HUES64 (cell line): ENCODE measurements around the gene PGM5.

Source experiments
- H3K27ac ChIP-seq: 2 replicates; pipeline ENCODE4 v1.7.0; 2013; ENCODE audit warnings: low read depth, low read length, inconsistent platforms
- H3K27me3 ChIP-seq: 2 replicates; pipeline ENCODE4 v1.6.1; 2013; ENCODE audit warnings: mild to moderate bottlenecking, low read length; ENCODE audit not compliant: insufficient read depth
- H3K36me3 ChIP-seq: 2 replicates; pipeline ENCODE4 v1.6.1; 2013; ENCODE audit warnings: mild to moderate bottlenecking, low read length; ENCODE audit not compliant: insufficient read depth
- H3K4me1 ChIP-seq: 2 replicates; pipeline ENCODE4 v1.6.1; 2013; ENCODE audit warnings: mild to moderate bottlenecking, low read length, moderate library complexity; ENCODE audit not compliant: insufficient read depth
- H3K4me3 ChIP-seq: 2 replicates; pipeline ENCODE4 v1.5.1; 2013; ENCODE audit warnings: mild to moderate bottlenecking, low read length, moderate library complexity
- H3K9ac ChIP-seq: 2 replicates; pipeline ENCODE4 v1.6.1; 2013; ENCODE audit warnings: mild to moderate bottlenecking, low read depth, low read length
- H3K9me3 ChIP-seq: 2 replicates; pipeline ENCODE4 v1.6.1; 2013; ENCODE audit warnings: low read depth, low read length; ENCODE audit not compliant: insufficient read depth
- WGBS: fragments of 150-250, 120-280 bp; methylation state at CpG from one replicate; pipeline ENCODE4 v1.1.7; 2013; ENCODE audit warnings: missing lambda C conversion rate; 5-methylcytosine and 5-hydroxymethylcytosine counted together

PGM5 gene

GRCh38 chr9:68497629-68498028 is 141.2 kb downstream of the PGM5 start:
- Histone ChIP-seq H3K36me3 (no peaks in the 10 kb centered on the region), H3K9me3 (no peaks in the 10 kb centered on the region), H3K9ac (no peak overlapping the region), H3K27me3 (peaks cover 100% of the 10 kb centered on the region), H3K4me1 (no peaks in the 10 kb centered on the region), H3K4me3 (no peak overlapping the region), H3K27ac (no peak overlapping the region)
- WGBS = 82% methylated on average over 1 of the region's 1 CpG

GRCh38 chr9:68498816-68499215 is 142.4 kb downstream of the PGM5 start:
- Histone ChIP-seq H3K27ac (no peak overlapping the region), H3K27me3 (peaks cover 100% of the 10 kb centered on the region), H3K9ac (no peak overlapping the region), H3K9me3 (no peaks in the 10 kb centered on the region), H3K36me3 (no peaks in the 10 kb centered on the region), H3K4me1 (no peaks in the 10 kb centered on the region), H3K4me3 (no peak overlapping the region)
- WGBS = 86% methylated on average over 2 of the region's 2 CpGs

GRCh38 chr9:68500457-68501381 is 144.3 kb downstream of the PGM5 start:
- Histone ChIP-seq H3K27ac (no peak overlapping the region), H3K27me3 (peaks cover 100% of the 10 kb centered on the region), H3K36me3 (no peaks in the 10 kb centered on the region), H3K4me3 (no peak overlapping the region), H3K9ac (no peak overlapping the region), H3K9me3 (no peaks in the 10 kb centered on the region), H3K4me1 (no peaks in the 10 kb centered on the region)
- 74% methylated on average over 9 of the region's 9 CpGs for WGBS

GRCh38 chr9:68502279-68502678 is 145.9 kb downstream of the PGM5 start:
- H3K4me1 ChIP-seq = no peaks in the 10 kb centered on the region
- no peak overlapping the region for H3K9ac ChIP-seq
- H3K4me3 ChIP-seq = no peak overlapping the region
- H3K27me3 ChIP-seq = peaks cover 100% of the 10 kb centered on the region
- 46% methylated on average over 3 of the region's 4 CpGs for WGBS
- H3K9me3 ChIP-seq = no peaks in the 10 kb centered on the region
- H3K36me3 ChIP-seq = no peaks in the 10 kb centered on the region
- H3K27ac ChIP-seq = no peak overlapping the region

GRCh38 chr9:68505681-68506409 is 149.4 kb downstream of the PGM5 start:
- Histone ChIP-seq H3K27ac (no peak overlapping the region), H3K4me1 (no peaks in the 10 kb centered on the region), H3K9me3 (no peaks in the 10 kb centered on the region), H3K9ac (no peak overlapping the region), H3K4me3 (no peak overlapping the region), H3K36me3 (no peaks in the 10 kb centered on the region), H3K27me3 (peaks cover 99% of the 10 kb centered on the region)
- WGBS = 75% methylated on average over 4 of the region's 4 CpGs

- peaks cover 99% of the 10 kb centered on the region for H3K27me3 ChIP-seq
- H3K27ac ChIP-seq = no peak overlapping the region
- whole genome bisulfite sequencing = no CpG with 5 or more reads among the region's 1 CpG
Measured at GRCh38 chr9:68506551-68506950, 150.1 kb downstream of the PGM5 start.

GRCh38 chr9:68507130-68507805 is 150.9 kb downstream of the PGM5 start:
- Histone ChIP-seq H3K27me3 (peaks cover 99% of the 10 kb centered on the region), H3K9ac (no peak overlapping the region), H3K9me3 (no peaks in the 10 kb centered on the region), H3K4me1 (no peaks in the 10 kb centered on the region), H3K36me3 (no peaks in the 10 kb centered on the region), H3K27ac (no peak overlapping the region), H3K4me3 (no peak overlapping the region)
- 44% methylated on average over 7 of the region's 7 CpGs for WGBS

More at GRCh38 chr9:68506551-68506950, 150.1 kb downstream of the PGM5 start:
- Histone ChIP-seq H3K4me3 (no peak overlapping the region), H3K36me3 (no peaks in the 10 kb centered on the region), H3K9me3 (no peaks in the 10 kb centered on the region), H3K9ac (no peak overlapping the region), H3K4me1 (no peaks in the 10 kb centered on the region)

GRCh38 chr9:68507806-68508145 is 151.4 kb downstream of the PGM5 start:
- Histone ChIP-seq H3K9ac (no peak overlapping the region), H3K36me3 (no peaks in the 10 kb centered on the region), H3K9me3 (no peaks in the 10 kb centered on the region), H3K4me3 (no peak overlapping the region), H3K27ac (no peak overlapping the region), H3K4me1 (no peaks in the 10 kb centered on the region), H3K27me3 (peaks cover 99% of the 10 kb centered on the region)
- 46% methylated on average over 2 of the region's 2 CpGs for WGBS

- no peak overlapping the region for H3K9ac ChIP-seq
- no peak overlapping the region for H3K4me3 ChIP-seq
- no peaks in the 10 kb centered on the region for H3K4me1 ChIP-seq
- no peaks in the 10 kb centered on the region for H3K36me3 ChIP-seq
- H3K9me3 ChIP-seq = no peaks in the 10 kb centered on the region
- whole genome bisulfite sequencing = 64% methylated on average over 2 of the region's 2 CpGs
- no peak overlapping the region for H3K27ac ChIP-seq
- peaks cover 99% of the 10 kb centered on the region for H3K27me3 ChIP-seq
Measured at GRCh38 chr9:68508547-68508946, 152.1 kb downstream of the PGM5 start.

GRCh38 chr9:68509689-68510088 is 153.3 kb downstream of the PGM5 start:
- H3K9me3 ChIP-seq = no peaks in the 10 kb centered on the region
- H3K27ac ChIP-seq = no peak overlapping the region
- H3K36me3 ChIP-seq = no peaks in the 10 kb centered on the region
- no peak overlapping the region for H3K9ac ChIP-seq
- H3K4me1 ChIP-seq = no peaks in the 10 kb centered on the region
- peaks cover 99% of the 10 kb centered on the region for H3K27me3 ChIP-seq
- H3K4me3 ChIP-seq = no peak overlapping the region

- peaks cover 10% of the 10 kb centered on the region; the same call in 1 of the 2 replicates for H3K4me1 ChIP-seq
- WGBS = 55% methylated on average over 3 of the region's 3 CpGs
- no peak overlapping the region for H3K9ac ChIP-seq
- no peaks in the 10 kb centered on the region for H3K36me3 ChIP-seq
- H3K9me3 ChIP-seq = 0 out of 2 replicates have a peak, but pooled peaks cover 4% of the 10 kb centered on the region
- no peak overlapping the region for H3K4me3 ChIP-seq
- H3K27me3 ChIP-seq = peaks cover 97% of the 10 kb centered on the region
- H3K27ac ChIP-seq = no peak overlapping the region
Measured at GRCh38 chr9:68513385-68513784, 157.0 kb downstream of the PGM5 start.
